Neural cell (in vitro differentiated cells): Measurements from ENCODE around the gene TMEM238L.

Experiments used
- CTCF ChIP-seq: fragments of 450-650 bp; IDR thresholded peaks from 2 replicates; pipeline ENCODE4 v1.5.1; 2014; ENCODE audit warnings: antibody characterized with exemption, mild to moderate bottlenecking, moderate library complexity; ENCODE audit not compliant: poor library complexity, severe bottlenecking
- EP300 ChIP-seq: fragments of 450-650 bp; conservative IDR thresholded peaks from 2 replicates; pipeline ENCODE4 v1.6.1; 2014; ENCODE audit warnings: antibody characterized with exemption, mild to moderate bottlenecking, moderate library complexity; ENCODE audit not compliant: poor library complexity, severe bottlenecking
- EZH2 ChIP-seq: fragments of 200-600, 300-800 bp; shearing (Covaris generic), sonication (generic); IDR thresholded peaks from 2 replicates; pipeline ENCODE4 v1.6.1; 2014; ENCODE audit warnings: antibody characterized with exemption, low read length, borderline replicate concordance, mild to moderate bottlenecking; ENCODE audit not compliant: insufficient read depth, poor library complexity, severe bottlenecking
- POLR2AphosphoS5 ChIP-seq: IDR thresholded peaks from 2 replicates; pipeline ENCODE4 v1.6.1; 2012
- TAF1 ChIP-seq: IDR thresholded peaks from 2 replicates; pipeline ENCODE4 v1.6.1; 2012; ENCODE audit warnings: low read depth

DNA sequence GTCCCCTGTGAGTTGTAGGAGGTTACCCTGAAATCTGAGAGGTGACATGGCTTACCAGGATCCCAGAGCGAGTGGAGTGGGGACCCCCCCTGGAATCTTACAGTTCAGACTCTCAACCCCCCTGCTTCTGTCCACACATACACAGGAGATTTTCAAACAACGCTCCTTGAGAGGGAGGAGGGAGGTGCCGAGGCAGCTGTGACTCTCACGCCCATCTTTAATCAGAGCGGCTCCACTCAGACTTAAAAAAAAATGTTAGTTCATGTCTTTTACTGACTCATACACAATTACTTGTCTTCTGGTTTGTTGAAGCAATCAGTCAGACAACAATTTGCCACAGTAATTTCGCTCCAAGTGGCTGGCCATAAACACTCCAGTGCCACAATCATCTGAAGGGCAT lies 58.7 kb downstream of the TMEM238L start:
- TF ChIP-seq POLR2AphosphoS5 (no peak), EP300 (no peak), TAF1 (no peak), EZH2 (no peak), CTCF (no peak)
